Measurements from ENCODE around the gene SUV39H1. TPM values are rescaled to one million over a fixed set of nuclear protein-coding genes. Genes with fewer than 3 reads are reported as not detected.

Gene SUV39H1
- polyA plus RNA-seq, 4 donors: 4.7 to 7.8 (median 5.9) TPM

DNA sequence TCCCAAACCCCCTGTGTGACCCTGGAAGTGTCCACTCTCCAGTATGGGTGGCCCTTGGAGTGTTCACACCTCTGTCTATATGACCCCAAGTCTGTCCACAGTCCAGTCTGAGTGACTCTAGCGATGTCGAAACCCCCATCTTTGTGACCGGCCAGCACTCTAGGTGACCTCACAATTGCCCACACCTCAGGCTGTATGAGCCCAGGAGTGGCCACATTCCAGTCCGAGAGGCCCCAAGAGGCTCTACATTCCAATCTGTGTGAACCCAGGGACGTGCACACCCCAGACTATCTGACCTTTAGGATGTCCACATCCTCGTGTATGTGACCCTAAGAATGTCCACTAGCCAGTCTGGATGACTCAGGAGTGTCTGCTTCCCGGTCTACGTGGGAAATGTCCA lies 57.7 kb downstream of the SUV39H1 start:
- no peak for DNase-seq (ENCODE audit: low read depth in 4 of 4, low spot score in 3 of 4)

Other genes starting within 250 kb of the SUV39H1 start
- gene SLC38A5, start 226.5 kb upstream of the SUV39H1 start, polyA plus RNA-seq (ENCODE audit: insufficient read length in 4 of 4): 1 to 10 TPM; 4.2 to 9.2 (median 6.1) TPM
- 10 to 100 TPM; 34.1 to 51.2 (median 39.6) TPM for gene FTSJ1, start 220.5 kb upstream of the SUV39H1 start, polyA plus RNA-seq (ENCODE audit: insufficient read length in 4 of 4)
- 1 to 10 TPM; 7.1 to 9.8 (median 8.4) TPM for gene PORCN, start 187.7 kb upstream of the SUV39H1 start, polyA plus RNA-seq (ENCODE audit: insufficient read length in 4 of 4)
- gene EBP, start 174.9 kb upstream of the SUV39H1 start, polyA plus RNA-seq (ENCODE audit: insufficient read length in 4 of 4): 10 to 100 TPM; 33.8 to 76.9 (median 69.0) TPM
- gene TBC1D25, start 157.0 kb upstream of the SUV39H1 start, polyA plus RNA-seq (ENCODE audit: insufficient read length in 4 of 4): 10 to 100 TPM in 1 of 4 donors, 1 to 10 TPM in 3; 8.9 to 12.2 (median 9.6) TPM
- gene RBM3, start 122.2 kb upstream of the SUV39H1 start, polyA plus RNA-seq (ENCODE audit: insufficient read length in 4 of 4): 100 to 1,000 TPM; 246 to 383 (median 329) TPM
- 100 to 1,000 TPM; 111 to 149 (median 114) TPM for gene WDR13, start 99.2 kb upstream of the SUV39H1 start, polyA plus RNA-seq (ENCODE audit: insufficient read length in 4 of 4)
- 1 to 10 TPM; 2.8 to 4.0 (median 3.4) TPM for gene WAS, start 12.9 kb upstream of the SUV39H1 start, polyA plus RNA-seq (ENCODE audit: insufficient read length in 4 of 4)
- gene GLOD5, start 65.0 kb downstream of the SUV39H1 start, polyA plus RNA-seq (ENCODE audit: insufficient read length in 4 of 4): 1 to 10 TPM in 3 of 4 donors, not detected in 1; 1.6 to 1.7 (median 1.6) TPM
- gene GATA1, start 89.9 kb downstream of the SUV39H1 start, polyA plus RNA-seq (ENCODE audit: insufficient read length in 4 of 4): 1 to 10 TPM in 1 of 4 donors, under 1 TPM in 3; 0.26 to 2.4 (median 0.55) TPM
- 100 to 1,000 TPM; 123 to 209 (median 159) TPM for gene HDAC6, start 105.3 kb downstream of the SUV39H1 start, polyA plus RNA-seq (ENCODE audit: insufficient read length in 4 of 4)
- gene ERAS, start 129.8 kb downstream of the SUV39H1 start, polyA plus RNA-seq (ENCODE audit: insufficient read length in 4 of 4): under 1 TPM in 2 of 4 donors, not detected in 2; 0.18 to 0.43 TPM
- 10 to 100 TPM in 1 of 4 donors, 1 to 10 TPM in 3; 4.4 to 16.8 (median 5.4) TPM for gene PCSK1N, start 138.9 kb downstream of the SUV39H1 start, polyA plus RNA-seq (ENCODE audit: insufficient read length in 4 of 4)
- 10 to 100 TPM; 24.8 to 57.6 (median 34.0) TPM for gene TIMM17B, start 201.0 kb downstream of the SUV39H1 start, polyA plus RNA-seq (ENCODE audit: insufficient read length in 4 of 4)
- 10 to 100 TPM; 60.6 to 86.0 (median 71.9) TPM for gene PQBP1, start 201.2 kb downstream of the SUV39H1 start, polyA plus RNA-seq (ENCODE audit: insufficient read length in 4 of 4)
- gene SLC35A2, start 214.9 kb downstream of the SUV39H1 start, polyA plus RNA-seq (ENCODE audit: insufficient read length in 4 of 4): 10 to 100 TPM; 22.3 to 33.7 (median 30.2) TPM
- 1 to 10 TPM; 5.8 to 9.2 (median 6.7) TPM for gene PIM2, start 222.3 kb downstream of the SUV39H1 start, polyA plus RNA-seq (ENCODE audit: insufficient read length in 4 of 4)

All from left renal pelvis (tissue), 4 donors.